EL (cell line): Measurements from ENCODE around the gene TBC1D22A.

Source experiments
- DNase-seq: peaks from one replicate; pipeline ENCODE4 v3.0.0-alpha.2; 2016

Gene TBC1D22A

DNA sequence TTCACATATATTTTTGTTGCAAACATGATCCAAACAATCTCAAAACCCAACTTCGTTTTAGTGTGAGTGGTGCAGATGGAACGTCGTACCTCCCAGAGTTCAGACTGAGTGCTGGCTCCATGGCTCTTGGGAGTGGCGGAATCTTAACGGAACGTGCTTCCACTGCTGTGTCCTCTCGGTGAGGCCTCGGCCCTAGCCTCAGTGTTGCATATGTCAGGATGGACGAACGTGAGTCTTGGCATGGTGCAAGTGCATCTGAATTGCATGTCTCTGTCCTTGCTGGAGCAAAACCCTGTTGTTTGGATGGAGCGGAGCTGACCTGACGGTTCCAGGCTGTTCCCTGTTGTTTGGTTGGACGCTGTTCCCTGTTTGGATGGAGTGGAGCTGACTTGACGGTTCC lies 306.8 kb downstream of the TBC1D22A start:
- DNase-seq = no peak

DNA sequence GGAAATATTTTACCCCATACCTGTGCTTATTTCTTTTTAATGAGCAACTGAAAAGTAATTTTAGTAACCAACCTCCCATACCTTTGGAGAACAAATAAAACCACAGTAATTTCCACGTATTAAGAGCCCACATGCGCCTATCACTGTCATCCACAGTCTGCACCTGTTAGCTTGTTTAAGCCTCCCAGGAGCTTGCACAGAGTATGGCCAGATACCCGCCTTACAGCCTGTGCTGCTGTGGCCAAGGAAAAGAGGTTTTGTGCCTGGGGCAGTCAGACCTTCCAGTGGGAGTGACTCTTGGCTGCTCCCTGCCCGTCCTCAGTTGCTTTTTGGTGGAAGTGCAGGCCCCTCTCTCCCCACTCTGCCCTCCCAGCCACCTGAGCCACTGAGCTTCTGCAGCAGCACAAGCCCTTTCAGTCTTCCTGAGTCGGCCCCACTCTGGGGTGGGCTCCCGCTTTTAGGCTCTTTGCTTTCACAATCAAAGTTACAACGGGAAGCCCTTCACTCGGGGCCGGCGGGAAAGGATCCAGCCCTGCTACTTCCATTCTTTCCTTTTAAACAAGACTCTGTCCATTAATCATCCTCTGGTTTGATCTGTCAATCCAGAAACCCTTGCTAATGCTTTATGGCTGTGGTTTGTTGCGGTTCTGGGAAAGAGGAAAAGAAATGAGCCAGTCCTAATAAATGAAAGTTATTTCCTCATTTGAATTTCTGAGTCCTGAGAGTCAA lies 308.8 kb downstream of the TBC1D22A start:
- no peak for DNase-seq

DNA sequence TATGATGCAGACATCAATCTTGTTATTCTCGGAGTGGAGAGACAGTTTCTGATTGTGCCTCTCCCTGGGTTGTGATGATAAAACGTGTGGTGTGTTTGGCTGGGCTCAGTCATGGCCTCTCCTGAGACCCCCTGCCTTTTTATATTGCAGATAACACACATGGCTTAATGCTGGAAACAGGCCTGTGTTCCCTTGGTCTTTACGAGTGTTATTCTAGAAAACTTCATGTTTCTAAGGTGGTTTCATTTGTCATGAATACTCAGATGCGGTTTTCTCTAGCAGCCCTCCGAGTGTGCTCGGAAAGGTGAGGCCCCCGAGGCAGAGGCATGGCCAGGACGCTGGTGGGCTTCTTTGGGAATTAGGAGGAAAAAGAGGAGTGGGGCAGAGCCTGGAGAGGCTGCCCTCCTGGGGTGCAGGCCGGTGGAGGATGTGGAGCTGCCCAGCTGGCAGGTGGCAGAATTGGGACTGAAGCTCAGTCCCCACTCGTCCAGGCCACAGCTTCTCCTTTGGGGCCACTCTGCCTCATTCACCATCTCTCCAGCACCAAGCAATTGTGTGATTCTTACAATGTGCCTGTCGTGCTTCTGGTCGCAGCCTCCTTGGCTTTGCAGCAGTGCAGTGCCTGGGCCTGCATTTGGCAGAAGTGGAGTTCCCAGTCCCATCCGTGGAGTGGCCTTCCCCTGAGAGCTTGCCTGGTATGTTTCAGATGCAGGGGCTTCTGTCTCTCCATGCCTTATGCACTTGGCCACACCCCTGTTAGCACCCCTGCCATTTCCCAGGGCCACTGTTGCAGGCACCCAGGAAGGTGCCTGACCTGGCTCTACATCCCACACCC lies 309.6 kb downstream of the TBC1D22A start:
- DNase-seq = no peak

DNA sequence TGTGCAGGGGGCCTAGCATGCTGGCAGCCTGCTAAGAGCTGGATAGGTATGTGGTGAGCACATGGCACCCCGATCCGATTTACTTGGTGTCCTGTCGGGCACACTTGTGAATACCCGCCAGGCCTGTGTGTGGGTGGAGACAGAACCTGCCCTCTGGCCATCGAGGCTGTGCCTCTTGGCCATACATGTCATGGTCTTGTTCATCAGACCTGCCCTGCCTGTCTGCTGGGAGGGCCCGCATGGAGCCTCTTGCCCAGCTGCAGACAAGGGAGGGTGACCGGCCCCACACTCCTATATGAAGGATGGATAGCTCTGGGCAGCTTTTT lies 310.2 kb downstream of the TBC1D22A start:
- no peak for DNase-seq

DNA sequence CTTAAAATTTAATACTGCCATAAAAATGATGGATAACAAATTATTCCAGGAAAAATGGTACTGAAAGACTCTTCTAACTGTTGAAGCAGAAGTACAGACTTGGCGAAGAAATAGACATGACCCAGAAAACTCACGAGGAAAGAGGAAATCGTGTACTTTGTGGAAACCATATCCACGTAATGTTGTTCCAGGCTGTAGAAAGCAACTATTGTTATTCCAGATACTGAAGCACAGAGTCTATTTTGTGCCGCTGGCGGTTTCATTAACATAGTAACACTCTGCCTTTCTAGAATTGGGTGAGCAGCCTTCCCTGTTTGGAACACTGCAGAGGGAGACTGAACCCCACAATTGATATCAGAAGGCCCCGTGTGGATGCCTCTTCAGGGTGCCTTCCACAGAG lies 310.6 kb downstream of the TBC1D22A start:
- no peak for DNase-seq

DNA sequence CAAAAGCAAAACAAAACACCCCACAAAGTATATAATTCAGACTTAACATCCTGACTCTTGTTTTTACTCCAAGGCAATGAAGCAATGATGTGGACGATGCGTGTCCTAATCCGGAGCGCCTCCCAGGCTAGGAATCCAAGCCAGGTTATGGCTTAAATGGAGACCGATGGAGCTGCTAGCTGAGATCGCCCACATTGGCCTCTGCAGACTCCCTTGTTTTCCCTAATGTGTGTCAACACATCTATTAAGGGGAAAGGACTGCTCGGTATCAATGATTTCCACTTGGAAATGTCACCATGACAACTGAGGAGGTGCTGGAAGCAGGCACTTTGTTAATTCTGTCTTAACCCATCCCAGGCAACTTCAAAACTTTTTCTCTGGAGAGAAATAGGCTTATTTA lies 311.7 kb downstream of the TBC1D22A start:
- no peak for DNase-seq

DNA sequence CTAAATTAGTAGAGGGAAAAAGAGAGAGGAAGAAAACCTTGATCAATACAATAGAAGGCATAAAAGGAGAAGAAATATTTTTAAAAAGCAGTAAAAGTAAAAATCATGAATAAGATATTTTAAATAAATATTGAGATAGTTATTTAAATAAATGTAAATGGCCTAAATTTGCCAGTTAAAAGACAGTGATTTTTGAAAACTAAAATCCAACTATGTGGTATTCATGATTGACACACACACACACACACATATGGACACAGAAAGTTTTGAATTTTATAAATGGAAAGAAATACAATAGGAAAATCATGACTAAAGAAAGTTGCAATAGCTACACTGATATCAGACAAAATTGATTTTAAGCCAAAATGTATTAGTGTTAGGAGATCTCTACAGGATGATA lies 313.1 kb downstream of the TBC1D22A start:
- DNase-seq = no peak

DNA sequence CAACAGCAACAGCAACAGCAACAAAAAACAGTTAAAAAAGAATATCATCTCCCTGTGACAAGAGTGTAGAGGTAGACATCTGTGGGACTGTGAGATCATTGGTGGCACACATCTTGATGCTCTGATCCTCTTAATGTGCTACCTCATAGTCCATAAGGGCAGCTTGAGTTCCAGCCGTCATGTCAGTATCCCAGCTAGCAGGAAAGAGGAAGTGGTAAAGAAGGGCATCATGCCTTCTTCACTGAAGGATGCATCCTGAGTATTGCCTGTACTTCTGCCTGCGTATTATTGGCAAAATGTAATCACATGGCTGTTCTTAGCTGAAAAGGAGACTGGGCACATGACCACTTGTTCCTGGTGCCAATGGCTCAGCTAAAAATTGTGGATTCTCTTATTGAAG lies 314.3 kb downstream of the TBC1D22A start:
- no peak for DNase-seq

DNA sequence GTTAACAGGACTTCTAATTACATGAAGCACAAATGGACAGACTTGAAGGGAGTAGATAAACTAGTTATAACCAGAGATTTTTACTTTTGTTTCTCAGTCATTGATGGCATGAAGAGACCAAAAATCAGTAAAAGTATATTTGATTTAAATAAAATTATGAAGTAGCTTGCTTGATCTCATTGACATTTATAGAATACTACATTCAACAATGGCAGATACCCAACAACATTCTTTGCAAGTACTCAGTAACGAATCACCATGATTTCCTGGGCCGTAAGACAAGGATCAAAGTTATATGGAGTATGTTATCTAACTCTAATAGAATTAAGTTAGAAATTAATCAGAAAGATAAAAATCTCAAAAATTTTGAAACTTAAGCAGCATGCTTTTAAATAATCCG lies 317.6 kb downstream of the TBC1D22A start:
- no peak for DNase-seq

DNA sequence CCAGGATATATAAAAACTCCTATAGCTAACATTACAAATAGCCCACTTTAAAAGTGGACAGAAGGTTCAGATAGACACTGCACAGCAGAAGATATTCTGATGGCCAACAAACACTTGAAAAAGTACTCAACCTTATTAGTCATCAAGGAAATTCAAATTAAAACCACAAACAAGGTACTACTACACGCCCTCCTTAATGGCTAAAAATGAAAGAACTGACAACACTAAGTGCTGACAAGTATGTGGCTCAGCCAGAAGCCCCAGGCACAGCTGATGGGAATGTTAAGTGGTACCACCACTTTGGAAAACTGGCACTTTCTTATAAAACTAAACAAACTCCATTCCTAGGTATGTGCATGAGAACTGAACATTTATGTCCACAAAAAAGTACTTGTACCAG lies 320.1 kb downstream of the TBC1D22A start:
- DNase-seq = no peak

DNA sequence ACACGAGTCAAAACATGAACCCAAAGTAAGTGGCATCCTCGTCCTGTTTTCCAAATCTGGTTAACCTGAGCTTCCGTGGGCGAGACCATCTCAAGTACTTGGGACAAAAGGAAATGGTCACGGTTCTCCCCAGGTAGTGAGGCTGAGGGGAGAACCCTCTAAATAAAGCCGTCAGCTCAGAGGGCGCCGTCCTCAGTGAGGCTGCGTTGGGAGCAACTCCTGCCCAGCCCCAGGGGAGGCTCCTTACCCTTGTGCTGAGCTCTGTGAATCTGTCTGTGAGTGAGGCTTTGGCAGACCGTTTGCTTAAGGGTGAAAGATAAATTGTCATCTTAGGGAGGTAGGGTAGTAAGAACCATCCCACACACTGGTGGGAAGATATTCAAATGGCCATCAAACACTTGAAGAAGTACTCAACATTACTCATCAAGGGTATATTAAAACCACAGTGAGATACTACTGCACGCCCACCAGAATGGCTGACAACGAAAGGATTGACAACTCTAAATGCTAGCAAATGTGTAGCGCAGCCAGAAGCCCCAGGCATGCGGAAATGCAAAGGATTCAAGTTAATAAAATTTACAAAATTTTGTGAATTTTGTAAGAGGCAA lies 321.0 kb downstream of the TBC1D22A start:
- no peak for DNase-seq

DNA sequence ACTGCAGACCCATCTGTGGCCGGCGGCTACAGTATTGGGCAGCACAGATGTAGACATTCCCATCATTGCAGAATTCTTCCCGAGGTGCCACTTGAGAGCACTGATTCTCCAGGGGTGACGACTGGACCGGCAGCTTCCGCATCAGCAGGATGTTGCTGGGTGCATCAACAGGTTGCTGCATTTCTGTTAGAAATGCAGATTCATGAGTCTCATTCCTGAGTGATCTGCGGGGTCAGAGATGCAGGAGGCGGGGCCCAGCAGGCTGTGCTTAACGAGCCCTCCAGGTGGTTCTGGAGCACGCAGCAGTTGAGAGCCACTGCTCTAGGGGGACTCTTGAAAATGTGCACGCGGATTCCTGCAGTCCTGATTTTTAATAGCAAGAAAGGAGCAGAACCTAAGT lies 321.8 kb downstream of the TBC1D22A start:
- DNase-seq = no peak

DNA sequence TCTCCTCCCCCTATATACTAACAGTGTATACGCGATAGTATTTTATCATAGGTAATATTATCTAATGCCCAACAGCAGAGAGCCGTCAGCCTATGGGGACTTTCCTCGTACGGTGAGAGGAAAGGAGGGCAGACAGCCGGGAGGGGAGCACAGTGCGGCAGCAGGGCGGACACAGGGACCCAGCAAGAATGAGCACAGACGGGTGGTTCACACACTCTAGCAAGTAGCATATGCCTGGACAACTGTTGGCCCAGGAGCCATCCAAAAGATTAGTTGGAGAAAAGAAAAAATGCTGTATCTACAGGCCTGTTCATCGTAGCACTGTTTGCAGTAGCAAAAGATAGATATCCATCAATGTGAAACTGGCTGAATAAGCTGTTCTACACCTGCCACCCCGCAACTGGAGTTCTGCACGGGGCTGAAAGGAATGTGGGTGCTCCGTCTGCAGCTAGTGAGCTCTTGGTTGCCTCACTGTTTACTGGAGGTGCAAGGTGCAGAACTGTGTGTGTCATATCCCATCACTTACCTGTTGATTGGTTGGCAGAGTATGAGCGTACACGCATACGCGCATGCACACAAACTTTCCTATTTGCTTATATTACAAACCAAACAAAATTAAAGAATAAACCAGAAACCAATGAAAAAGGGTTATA lies 324.3 kb downstream of the TBC1D22A start:
- no peak for DNase-seq

DNA sequence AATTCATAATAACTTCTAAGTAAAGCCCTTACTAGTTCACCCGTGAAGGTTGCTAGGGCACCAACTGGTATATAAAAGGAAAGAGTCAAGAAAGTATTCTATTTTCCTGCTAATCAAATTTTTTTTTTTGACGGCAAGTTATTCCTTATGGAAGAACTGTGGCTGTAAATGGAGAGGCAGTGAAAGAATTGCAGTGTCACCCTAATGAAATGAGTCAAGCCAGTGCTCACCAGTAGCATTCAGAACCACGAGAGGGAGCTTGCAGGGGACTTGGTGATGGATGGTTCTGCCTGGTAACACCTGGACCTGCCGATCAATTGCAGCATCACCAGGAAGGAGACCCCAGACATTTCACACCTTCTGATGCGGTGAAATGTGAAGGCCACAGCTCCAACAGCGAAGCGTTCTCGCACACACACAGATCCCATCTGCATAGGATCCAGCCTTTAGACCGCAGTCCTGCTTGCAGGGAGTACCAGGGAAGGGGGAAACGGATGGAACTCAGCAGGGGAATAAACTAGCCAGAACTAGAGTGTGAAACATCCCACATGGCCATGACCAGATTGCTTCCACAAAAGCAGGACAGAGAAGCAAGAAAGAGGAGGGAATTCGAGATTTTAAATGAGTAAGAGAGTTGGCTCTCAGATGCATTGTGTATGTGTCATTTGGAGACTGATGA lies 326.2 kb downstream of the TBC1D22A start:
- no peak for DNase-seq

DNA sequence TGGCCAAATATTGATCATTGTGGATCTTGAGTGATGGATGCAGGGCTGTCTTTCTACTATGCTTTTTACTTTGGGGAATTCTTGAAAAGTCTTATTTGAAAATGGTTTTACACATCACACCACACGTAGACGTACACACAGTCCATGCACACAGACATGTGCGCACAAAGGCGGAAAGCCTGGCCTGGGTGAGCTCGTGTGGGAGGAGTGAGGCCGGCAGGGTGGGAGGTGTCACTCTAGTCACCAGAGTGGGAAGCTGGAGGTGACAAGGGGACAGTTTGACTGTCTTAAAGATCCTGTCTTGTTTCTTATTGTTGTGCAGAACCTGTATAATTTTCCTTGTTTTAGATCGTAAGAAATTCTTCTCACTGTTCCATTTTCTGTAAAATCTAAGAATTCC lies 326.9 kb downstream of the TBC1D22A start:
- no peak for DNase-seq

DNA sequence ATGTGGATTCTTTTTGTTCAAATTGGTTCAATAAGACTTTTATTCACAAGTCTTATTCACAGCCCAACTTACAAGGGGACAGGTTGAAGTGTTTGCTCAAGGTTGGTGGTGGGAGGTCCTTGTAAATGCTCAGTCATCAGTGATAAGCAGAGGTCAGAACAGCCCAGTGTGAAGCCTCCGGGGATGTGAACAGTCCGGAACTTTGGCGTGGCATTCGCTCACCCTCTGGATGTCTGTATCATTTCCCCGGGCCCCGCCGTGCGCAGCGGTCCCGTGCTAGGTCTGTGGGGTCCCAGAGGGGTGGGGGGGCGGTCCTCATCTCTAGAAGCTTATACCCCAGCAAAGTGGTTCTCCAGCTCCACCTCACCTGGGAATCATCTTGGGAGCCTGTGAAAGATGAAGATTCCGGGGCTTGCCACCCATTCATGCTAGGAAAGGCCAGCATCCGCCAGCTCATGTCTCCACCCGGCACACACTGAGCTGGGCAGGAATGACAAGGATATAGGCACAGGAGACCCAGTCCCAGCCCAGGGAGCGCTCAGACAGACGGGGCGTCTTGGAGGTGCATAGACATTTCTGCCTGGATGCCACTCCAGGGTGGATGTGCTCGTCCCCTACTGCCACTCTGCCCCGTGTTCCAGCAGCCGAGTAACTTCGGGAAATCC lies 327.5 kb downstream of the TBC1D22A start:
- DNase-seq = no peak

DNA sequence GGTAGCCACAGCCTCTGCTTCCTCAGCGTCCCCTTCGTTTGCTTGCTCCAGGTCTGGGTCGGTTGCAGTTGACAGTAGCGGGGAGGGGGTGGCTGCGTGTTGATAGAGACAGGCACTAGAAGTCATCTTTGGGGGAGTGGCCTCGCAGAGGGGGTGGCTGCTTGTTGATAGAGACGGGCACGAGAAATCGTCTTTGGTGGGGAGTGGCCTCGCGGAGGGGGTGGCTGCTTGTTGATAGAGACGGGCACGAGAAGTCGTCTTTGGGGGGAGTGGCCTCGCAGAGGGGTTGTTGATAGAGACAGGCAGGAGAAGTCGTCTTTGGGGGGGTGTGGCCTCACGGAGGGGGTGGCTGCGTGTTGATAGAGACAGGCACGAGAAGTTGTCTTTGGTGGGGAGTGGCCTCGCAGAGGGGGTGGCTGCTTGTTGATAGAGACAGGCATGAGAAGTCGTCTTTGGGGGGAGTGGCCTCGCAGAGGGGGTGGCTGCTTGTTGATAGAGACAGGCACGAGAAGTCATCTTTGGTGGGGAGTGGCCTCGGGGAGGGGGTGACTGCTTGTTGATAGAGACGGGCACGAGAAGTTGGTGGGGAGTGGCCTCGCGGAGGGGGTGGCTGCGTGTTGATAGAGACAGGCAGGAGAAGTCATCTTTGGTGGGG lies 328.3 kb downstream of the TBC1D22A start:
- peak; percentile 60 for DNase-seq

DNA sequence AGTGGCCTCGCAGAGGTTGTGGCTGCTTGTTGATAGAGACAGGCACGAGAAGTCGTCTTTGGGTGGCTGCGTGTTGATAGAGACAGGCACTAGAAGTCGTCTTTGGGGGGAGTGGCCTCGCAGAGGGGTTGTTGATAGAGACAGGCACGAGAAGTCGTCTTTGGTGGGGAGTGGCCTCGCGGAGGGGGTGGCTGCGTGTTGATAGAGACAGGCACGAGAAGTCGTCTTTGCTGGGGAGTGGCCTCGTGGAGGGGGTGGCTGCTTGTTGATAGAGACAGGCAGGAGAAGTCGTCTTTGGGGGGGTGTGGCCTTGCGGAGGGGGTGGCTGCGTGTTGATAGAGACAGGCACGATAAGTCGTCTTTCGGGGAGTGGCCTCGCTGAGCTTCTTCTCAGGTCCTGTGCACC lies 328.8 kb downstream of the TBC1D22A start:
- no peak for DNase-seq

DNA sequence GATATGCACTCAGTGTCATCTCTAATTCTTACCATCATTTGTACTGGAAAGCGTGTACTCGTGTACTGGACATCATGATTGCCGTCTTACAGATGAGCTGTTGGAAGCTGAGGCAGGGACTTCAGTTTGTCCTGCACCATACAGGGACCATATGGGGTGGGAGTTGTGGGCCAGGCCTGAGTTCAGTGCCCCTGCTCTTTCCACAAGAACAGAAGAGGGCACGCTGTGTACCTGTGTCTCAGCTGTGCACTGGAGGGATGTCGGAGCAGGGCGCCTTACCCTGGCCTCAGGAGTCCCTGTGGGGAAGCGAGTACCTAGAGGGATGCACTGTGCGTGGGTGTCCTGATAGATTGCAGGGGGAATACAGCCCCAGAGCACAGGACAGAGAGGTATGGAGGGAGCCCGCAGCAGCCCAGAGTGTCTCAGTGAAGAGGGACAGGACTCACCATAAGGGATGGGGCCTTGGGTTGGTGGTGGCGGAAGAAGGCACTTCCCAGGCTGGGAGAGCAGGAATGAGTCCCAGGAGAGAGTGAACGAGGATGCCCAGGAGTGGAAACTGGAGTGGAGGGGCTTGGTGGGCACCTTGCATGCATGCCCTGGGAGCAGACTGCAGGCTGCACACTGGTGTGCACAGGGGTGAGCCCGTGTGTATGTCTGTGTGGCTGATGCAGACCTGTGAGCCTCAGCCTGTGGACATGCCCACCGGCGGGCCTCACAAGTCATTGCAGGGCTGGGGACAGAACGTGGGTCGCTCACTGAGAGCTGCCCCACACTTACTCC lies 329.7 kb downstream of the TBC1D22A start:
- no peak for DNase-seq

DNA sequence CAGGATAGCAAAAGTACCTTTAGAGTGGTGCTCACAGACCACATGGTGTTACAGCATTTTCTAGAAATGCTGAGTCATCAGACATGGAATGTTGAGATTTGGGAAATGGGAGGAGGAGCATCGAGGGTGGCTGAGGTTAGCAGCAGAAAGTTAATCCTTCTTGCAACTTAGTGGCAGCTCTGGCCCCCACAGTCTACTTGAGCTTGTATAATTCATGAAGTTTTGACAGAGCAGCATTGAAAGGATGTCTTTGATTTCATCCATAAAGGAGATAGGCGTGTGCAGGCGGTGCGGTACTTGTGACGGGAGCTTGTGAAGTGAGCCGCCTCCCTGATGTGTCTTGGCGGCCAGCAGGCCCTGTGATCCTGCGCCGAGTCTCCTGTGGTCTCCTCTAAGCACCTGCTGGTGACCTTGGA lies 330.5 kb downstream of the TBC1D22A start:
- DNase-seq = peak; percentile 55

DNA sequence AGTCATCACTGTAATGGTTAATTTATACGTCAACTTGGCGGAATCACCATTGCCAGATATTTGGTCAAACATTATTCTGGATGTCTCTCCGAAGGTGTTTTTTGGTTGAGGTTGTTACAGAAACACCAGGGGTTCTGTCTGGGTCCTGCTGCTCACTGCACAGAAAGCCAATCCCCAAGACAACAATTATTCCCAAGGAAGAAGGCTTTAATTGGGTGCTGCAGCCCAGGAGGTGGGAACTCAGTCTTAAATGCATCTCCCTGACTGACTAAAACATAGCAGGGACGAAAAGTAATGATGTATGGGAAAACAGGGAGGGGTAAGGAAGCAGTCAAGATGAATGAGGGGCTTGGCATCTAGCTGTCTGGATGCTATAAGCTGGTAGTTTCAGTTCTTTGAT lies 331.3 kb downstream of the TBC1D22A start:
- no peak for DNase-seq
